ENCODE data around the gene H19. TPM values are rescaled to one million over a fixed set of nuclear protein-coding genes. Genes with fewer than 3 reads are reported as not detected.

H19 gene
- polyA plus RNA-seq, 1 donor = 2,033 TPM

- no peak for DNase-seq
Observed at GRCh38 chr11:1989953-1990352, 7.7 kb downstream of the H19 start.

DNA sequence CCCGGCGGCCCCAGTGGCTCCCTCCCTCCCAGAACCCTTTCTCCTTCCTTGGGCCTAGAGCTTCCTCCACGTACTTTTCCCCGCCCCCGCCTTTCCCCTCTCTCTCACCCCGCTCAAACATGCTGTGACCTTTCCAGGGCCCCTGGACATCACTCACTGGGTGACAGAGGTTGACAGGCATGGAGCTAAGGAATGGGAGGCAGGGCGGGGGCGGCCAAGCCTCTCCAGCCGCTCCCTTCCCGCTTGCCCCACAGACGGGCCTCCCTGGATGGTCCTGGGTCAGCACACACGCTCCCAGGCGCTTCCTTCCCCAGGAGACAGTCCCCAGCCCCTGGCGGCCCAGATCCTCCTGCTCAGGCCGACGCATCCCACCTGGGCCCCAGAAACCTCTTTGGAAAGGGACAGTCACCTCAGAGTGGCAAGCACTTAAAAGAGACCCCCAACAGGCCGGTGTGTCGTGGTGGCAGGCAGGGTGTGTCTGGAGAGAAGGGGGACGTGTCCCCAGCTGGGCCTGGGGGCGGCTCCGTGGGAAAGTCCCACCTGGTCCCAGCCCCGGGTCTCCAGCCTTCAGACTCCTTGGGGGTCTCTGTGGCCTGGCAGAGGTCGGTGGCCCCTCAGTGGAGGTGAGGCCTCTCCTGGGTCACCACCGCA is 8.8 kb downstream of the H19 start:
- peak; percentile 53 for DNase-seq

- no peak for DNase-seq
Observed at GRCh38 chr11:1988174-1988573, 9.5 kb downstream of the H19 start.

DNA sequence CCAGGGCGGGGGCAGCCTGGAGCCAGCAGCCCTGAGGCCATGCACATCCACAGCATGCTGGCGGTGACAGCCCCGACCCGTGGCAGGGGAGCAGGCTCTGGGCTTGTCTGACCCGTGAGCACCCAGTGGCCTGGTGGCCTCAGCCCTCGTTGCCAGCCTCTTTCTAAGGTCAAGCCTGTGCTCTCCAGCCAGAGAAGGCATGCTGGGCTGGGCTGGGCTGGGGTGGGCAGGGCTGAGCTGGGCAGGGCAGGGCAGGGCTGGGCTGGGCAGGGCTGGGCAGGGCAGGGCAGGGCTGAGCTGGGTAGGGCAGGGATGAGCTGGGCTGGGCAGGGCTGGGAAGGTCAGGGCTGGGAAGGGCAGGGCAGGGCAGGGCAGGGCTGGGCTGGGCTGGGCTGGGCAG is 10.6 kb downstream of the H19 start:
- no peak for DNase-seq

- no peak for DNase-seq
Observed at GRCh38 chr11:1983601-1983961, 14.1 kb downstream of the H19 start.

DNA sequence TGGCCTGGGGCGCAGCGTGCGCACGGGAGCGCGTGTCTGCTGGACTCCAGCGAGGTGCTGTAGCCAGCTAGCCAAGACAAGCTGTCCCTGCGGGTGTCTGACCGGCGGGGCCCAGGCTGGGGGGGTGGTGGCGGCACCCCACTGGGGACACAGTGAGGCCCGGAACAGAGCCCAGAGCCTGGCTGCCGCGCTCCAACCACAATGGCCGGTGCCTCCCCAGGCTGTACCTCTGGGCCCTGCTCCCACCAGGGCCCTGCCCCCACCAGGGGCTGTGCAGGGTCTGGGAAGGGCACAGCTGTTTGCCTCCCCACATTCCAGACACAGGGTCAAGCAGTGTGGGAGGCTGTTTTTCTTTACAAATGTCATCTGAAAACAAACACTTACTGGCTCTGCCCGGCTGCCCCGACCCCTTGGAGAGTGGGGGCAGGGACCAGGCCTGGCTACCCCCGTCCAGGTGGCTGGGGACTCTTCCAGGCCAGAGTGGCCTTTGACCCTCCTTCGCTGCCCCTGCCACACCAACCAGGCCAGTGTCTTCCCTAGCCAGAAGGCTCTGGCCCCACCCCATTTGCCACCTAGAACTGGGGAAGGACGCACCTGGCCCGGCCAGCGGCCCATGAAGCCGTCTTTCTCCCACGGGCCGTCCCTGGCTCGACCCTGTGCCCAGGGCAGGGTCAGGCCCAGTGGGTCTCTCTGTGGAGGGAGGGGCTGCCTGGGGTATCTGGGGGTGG is 14.6 kb downstream of the H19 start:
- DNase-seq = no peak

DNA sequence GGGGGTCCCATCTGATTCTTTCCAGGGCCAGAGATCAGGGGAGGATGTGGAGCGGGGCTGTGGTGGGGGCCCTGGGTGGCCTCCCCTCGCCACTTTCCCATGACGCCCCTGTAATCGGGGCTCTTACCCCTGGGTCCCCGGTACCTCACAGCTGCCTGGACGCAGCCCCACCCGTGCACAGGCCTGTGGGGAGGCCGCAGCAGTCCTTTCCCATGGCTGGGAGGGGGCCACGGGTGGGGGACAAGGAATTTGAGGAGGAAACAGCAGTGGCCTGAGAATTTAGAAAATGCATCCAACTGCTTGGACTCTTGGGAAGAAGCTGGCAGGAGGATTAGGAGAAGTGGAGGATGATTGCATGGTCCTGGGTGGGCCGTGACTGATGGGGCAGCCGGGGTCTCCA is 18.0 kb downstream of the H19 start:
- no peak for DNase-seq

- no peak for DNase-seq
Observed at GRCh38 chr11:1978720-1979473, 18.7 kb downstream of the H19 start.

DNA sequence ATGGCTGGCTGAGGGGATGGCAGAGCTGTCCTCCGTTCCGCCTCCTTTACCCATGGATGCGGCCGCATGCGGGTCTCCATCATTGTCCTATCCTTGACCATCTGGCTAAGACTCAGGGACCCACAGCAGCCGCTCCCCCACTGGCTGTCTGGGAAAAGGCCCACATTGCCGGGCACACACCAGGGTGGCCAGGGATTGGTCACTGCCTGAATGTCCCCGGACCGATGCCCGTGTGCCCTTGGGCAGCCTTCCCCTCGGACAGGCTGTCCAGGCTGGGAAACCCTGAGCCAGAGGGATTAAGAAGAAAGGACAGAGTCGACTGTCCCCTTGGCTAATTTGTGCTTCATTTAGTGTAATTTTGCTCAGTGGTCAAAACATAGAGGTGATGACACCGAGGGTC is 22.5 kb downstream of the H19 start:
- DNase-seq = no peak

DNA sequence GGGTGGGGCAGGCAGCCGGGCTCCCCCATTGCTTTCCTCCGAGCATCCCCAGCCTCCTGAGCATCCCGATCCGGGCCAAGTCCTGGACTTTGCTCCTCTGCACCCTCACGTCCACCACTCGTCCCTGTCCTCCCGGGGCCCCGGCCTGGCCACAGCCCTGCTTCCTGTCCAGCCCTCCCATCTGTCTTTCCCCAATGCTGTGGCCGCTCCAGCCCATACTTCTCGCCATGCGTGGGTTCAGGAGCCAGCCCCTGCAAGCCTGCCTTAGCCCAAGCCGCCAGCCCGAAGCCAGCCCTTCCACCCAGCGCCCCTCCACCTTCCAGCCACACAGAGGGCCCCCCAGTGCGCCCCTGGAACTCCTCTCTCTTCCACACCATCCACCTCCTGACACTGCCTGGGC is 26.7 kb downstream of the H19 start:
- no peak for DNase-seq

- DNase-seq = no peak
Observed at GRCh38 chr11:1969776-1970175, 27.9 kb downstream of the H19 start.

- DNase-seq = no peak
Observed at GRCh38 chr11:1969035-1969434, 28.6 kb downstream of the H19 start.

DNA sequence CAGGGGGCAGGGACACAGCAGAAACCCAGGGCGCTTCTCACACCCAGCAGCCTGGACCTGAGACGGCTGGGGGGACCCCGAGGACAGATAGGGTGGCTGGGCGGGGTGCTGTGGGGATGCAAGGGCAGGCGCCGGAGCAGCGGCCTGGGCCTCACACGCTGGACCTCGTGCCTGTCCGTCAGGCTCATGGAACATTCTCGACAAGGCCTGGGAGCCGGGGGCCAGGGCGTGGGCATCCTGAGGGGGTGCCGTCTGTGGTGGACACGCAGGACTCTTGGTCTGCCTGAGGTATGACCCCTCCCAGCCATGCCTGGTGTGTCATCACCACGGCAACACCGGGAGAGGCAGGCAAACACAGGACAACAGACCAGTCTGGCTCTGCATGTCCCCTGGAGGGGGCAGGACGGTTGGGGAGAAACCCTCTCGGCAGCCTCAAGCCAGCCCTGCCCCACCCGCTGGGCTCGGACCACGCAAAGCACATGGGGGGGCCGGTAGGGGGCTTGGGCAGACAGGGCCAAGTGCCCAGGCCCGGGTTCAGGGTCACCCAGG is 29.1 kb downstream of the H19 start:
- DNase-seq = no peak

DNA sequence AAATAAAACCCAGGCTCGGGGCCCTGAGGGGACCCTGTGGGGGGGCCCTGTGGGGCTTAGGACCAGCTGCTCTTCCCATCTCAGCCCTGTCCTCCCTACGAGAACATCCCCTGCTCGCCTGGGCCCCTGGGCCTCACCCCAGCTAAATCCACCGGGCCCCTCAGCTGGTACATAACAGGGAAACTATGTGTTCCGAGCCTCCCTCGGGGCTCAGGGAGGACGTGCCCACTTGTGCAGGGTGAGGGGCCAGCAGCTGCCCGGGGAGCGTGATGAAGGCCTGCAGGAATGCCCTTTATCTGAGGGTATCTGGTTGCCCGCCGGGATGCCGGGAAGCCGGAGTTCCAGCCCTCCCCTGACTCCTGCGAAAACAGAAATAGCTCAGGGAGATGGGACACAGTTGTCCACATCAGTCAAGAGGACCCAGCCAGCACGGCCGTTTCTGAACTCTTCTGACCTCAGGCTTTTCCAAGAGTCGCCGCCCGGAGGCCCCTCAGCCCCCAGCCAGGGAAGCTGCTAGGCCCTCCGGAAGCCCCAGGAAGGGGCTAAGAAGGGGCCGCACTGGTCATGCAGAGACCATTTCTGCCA is 29.9 kb downstream of the H19 start:
- DNase-seq = no peak

DNA sequence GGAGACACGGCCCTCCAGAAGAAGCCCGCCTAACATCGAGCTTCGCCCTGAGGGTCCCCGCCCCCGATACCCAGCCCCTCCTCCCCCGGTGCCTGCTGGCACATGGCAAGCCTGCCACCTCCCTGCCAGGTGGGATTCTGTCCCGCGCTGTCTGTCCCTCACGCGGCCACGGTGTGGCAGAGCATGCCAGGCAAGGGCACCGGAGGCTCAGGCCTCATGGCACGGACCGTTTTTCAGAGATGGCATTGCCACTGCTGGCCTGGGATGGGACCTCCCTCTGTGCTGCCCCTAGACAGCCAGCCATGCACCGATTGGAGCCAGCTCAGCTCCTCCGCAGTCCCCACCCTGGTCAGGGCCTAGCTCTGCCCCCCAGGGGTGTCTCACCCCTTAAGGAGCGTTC is 31.1 kb downstream of the H19 start:
- DNase-seq = no peak

DNA sequence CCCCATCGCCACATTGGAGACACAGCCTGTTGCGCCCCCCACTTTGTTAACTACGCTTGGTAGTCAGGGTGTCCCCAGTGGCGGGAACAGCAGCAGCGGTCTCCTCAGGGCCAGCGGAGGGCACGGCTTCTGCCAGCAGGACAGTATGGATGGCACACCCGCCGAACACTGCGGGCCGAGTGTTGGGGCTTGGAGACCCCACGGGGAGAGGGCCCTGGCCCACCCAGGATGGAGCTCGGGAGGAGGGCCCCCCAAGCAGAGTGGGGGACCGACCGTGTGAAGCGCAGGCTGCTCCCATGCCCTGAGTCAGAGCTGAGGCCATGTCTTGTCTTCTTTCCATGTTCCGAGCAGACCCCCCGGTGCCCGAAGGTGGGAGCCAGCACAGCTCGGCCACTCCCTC is 32.7 kb downstream of the H19 start:
- DNase-seq = no peak

DNA sequence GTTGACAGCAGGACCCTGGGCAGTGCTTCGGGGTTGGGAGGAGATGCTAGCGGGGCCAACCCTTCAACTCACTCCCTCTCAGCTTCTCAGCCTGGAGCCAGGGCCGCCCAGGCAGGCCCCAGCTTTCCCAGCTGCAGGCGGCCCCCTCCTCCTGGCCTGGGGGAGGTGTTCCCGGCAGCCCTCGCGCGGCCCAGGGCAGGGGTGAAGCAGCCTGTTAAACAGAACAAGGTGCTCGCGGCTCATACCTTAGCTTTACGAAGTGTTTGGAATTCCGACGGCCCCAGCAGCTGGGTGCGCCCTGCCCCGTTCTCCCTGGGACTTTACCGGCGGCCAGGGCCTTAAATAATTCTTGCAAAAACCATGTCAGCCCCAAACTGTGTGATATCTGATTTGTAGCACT is 33.3 kb downstream of the H19 start:
- DNase-seq = no peak

GRCh38 chr11:1963864-1964263 is 33.8 kb downstream of the H19 start:
- DNase-seq = no peak

- DNase-seq = no peak
Observed at GRCh38 chr11:1959786-1960185, 37.9 kb downstream of the H19 start.

GRCh38 chr11:1958367-1958766 is 39.3 kb downstream of the H19 start:
- DNase-seq = no peak

DNA sequence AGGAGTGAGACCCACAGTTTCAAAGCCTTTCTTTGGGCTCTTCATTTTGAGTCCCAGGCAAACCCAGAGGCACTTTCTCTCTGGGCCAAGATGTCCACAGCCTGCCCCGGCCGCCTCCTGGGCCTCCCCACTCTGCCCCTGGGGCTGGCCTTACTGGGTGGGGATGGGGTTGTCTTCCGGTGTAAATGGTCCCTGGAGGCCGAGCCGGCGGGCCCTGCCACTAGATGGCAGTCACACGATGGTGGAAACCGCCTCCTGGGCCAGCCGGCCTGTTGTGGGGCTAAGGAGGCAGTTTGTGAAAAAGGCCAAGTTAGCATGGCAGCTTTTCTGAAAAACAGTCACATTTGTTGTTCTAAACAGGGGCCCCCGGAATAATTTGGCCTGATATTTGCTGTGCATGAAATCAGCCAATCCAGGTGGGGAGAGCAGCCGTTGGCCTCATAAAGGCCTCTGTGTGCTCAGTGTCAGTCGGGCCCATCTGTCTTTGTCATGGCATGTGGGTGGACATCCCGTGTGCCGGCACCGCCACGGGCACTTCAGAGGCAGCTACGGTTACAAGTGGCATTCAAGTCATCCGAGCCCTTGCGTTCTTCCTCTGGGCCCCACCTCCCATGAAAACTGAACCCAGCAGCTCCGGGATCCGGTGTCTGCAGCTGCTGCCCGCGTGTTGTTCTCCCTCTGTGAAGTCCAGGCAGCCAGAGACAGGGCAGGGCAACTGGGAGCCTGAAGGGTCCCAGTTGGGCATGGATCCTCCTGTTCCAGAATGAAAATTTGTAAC is 44.0 kb downstream of the H19 start:
- no peak for DNase-seq

All from left kidney (tissue), 2 donors.